ENCODE measurements around the gene IGSF5. TPM values are rescaled to one million over a fixed set of nuclear protein-coding genes. Genes with fewer than 3 reads are reported as not detected.

The IGSF5 gene
- total RNA-seq, 2 donors from 2014 or later, result 0.64 to 0.82 TPM

- Histone ChIP-seq H3K27me3 (no peaks in the 10 kb centered on the region), H3K9ac (ENCODE audit: low read depth in 2 of 2, low read length in 2 of 2) (no peak overlapping the region), H3K4me3 (no peak overlapping the region), H3K4me1 (no peaks in the 10 kb centered on the region), H3K27ac (no peak overlapping the region), H3K9me3 (no peaks in the 10 kb centered on the region), H3K36me3 (no peaks in the 10 kb centered on the region)
- intact Hi-C loops (cut with DNase I), result no loop called here
- no peak for DNase-seq
- TF ChIP-seq CTCF (IDR thresholded peaks at IDR 0.05), result no peak
Observed at GRCh38 chr21:39714331-39714730, 30.7 kb upstream of the IGSF5 start.

GRCh38 chr21:39715804-39716397, 29.1 kb upstream of the IGSF5 start:
- intact Hi-C loops (cut with DNase I), result no loop called here
- no peak overlapping the region for H3K9ac ChIP-seq (ENCODE audit: low read depth in 2 of 2, low read length in 2 of 2)
- DNase-seq, result peak; percentile 74

GRCh38 chr21:39720126-39720778, 24.7 kb upstream of the IGSF5 start:
- H3K36me3 ChIP-seq, result no peaks in the 10 kb centered on the region

More at GRCh38 chr21:39715804-39716397, 29.1 kb upstream of the IGSF5 start:
- H3K4me1 ChIP-seq, result no peaks in the 10 kb centered on the region
- no peaks in the 10 kb centered on the region for H3K27me3 ChIP-seq
- no peaks in the 10 kb centered on the region for H3K36me3 ChIP-seq
- H3K4me3 ChIP-seq, result no peak overlapping the region
- no peak overlapping the region for H3K27ac ChIP-seq
- no peaks in the 10 kb centered on the region for H3K9me3 ChIP-seq
- peak; percentile 69 for TF ChIP-seq CTCF (IDR thresholded peaks at IDR 0.05)

DNA sequence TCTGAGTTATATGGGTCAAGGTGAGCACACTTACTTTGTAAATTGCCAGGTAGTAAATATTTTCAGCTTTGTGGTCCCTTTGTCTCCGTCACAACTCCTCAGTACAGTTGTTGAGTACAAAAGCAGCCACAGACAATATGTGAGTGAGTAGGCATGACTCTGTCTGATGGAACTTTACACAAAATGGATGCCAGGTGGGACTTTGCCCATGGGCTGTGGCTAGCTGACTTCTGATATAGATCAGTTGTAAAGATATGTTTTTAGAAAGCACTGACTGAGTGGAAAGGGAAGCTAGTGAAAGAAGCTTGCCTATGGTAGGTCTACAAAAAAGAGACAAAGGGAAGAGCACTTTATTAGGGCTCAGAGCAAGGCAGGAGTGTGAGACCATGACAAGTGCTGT, 23.1 kb upstream of the IGSF5 start:
- no peaks in the 10 kb centered on the region for H3K4me1 ChIP-seq
- no peaks in the 10 kb centered on the region for H3K27me3 ChIP-seq
- no peaks in the 10 kb centered on the region for H3K9me3 ChIP-seq
- peak; percentile 55 for DNase-seq
- no peaks in the 10 kb centered on the region for H3K36me3 ChIP-seq
- TF ChIP-seq CTCF (IDR thresholded peaks at IDR 0.05), result no peak
- no peak overlapping the region for H3K4me3 ChIP-seq
- H3K9ac ChIP-seq (ENCODE audit: low read depth in 2 of 2, low read length in 2 of 2), result no peak overlapping the region
- intact Hi-C loops (cut with DNase I), result no loop called here
- H3K27ac ChIP-seq, result no peak overlapping the region

More at GRCh38 chr21:39720126-39720778, 24.7 kb upstream of the IGSF5 start:
- intact Hi-C loops (cut with DNase I), result no loop called here
- H3K9ac ChIP-seq (ENCODE audit: low read depth in 2 of 2, low read length in 2 of 2), result no peak overlapping the region
- H3K9me3 ChIP-seq, result no peaks in the 10 kb centered on the region
- no peak for TF ChIP-seq CTCF (IDR thresholded peaks at IDR 0.05)
- DNase-seq, result no peak
- no peaks in the 10 kb centered on the region for H3K27me3 ChIP-seq
- no peaks in the 10 kb centered on the region for H3K4me1 ChIP-seq
- no peak overlapping the region for H3K27ac ChIP-seq
- no peak overlapping the region for H3K4me3 ChIP-seq

GRCh38 chr21:39724944-39725343, 20.0 kb upstream of the IGSF5 start:
- Histone ChIP-seq H3K9me3 (no peaks in the 10 kb centered on the region), H3K4me1 (no peaks in the 10 kb centered on the region), H3K9ac (ENCODE audit: low read depth in 2 of 2, low read length in 2 of 2) (no peak overlapping the region), H3K36me3 (no peaks in the 10 kb centered on the region), H3K27ac (no peak overlapping the region), H3K4me3 (no peak overlapping the region), H3K27me3 (no peaks in the 10 kb centered on the region)
- intact Hi-C loops (cut with DNase I), result no loop called here
- no peak for DNase-seq
- TF ChIP-seq CTCF (IDR thresholded peaks at IDR 0.05), result no peak

Measured in colonic mucosa (tissue), 4 donors.